Testis (tissue), 3 donors: ENCODE results near the gene TGIF2. TPM values are rescaled to one million over a fixed set of nuclear protein-coding genes. Genes with fewer than 3 reads are reported as not detected.
"Not testable (repeated sequence)": the region's sequence is repeated elsewhere in the genome, so short reads cannot be mapped to it uniquely, and the experiment has no call there.

Source experiments
- DNase-seq: peaks from one replicate; pipeline ENCODE4 v3.0.0-alpha.2; 2019
- H3K27ac ChIP-seq, 2 donors: fragments of 200-600 bp; sonication (generic); one replicate each; pipeline ENCODE4 v1.5.1; 2019
- H3K27me3 ChIP-seq: fragments of 200-600 bp; sonication (generic); one replicate; pipeline ENCODE4 v1.5.1; 2019
- H3K36me3 ChIP-seq: fragments of 200-600 bp; sonication (generic); one replicate; pipeline ENCODE4 v1.5.1; 2017; ENCODE audit warnings: low read depth; ENCODE audit errors: missing control alignments
- H3K4me1 ChIP-seq: fragments of 200-600 bp; sonication (generic); one replicate; pipeline ENCODE4 v1.5.1; 2019
- H3K4me3 ChIP-seq, 2 donors: fragments of 200-600 bp; sonication (generic); one replicate each; pipeline ENCODE4 v1.5.1; 2017 to 2019
- H3K9me3 ChIP-seq: fragments of 200-600 bp; sonication (generic); one replicate; pipeline ENCODE4 v1.5.1; 2017
- CTCF ChIP-seq, 3 experiments: fragments of 450-650 bp in 2 of 3; fragments of 200-600 bp in 1 of 3; sonication (generic) in 1 of 3; IDR thresholded peaks; one replicate each; pipeline ENCODE4 v1.5.1; 2016 to 2019; ENCODE audit warnings: antibody characterized with exemption in 3 of 3, mild to moderate bottlenecking in 2 of 3, moderate library complexity in 1 of 3
- POLR2A ChIP-seq: fragments of 450-650 bp; IDR thresholded peaks from one replicate; pipeline ENCODE4 v1.6.1; 2017; ENCODE audit warnings: antibody characterized with exemption, mild to moderate bottlenecking, moderate library complexity
- WGBS, 2 donors: methylation state at CpG; one replicate each; pipeline ENCODE4 v1.1.5; 2018; 5-methylcytosine and 5-hydroxymethylcytosine counted together
- intact Hi-C: fragments of 100-400 bp; cut with DNase I; formaldehyde crosslinking; loops from one replicate; pipeline ENCODE4 v1.15.1; 2023; ENCODE audit warnings: low total_unique reads
- polyA plus RNA-seq: library from polyadenylated mRNA; stranded (reverse); fragments of 350-450 nt; fragmentation: Illumina TruSeq; extraction: RNeasy Lipid Tissue Mini Kit (QIAGEN cat#74804); gene quantifications from one replicate; pipeline ENCODE4 v1.2.3, GENCODE V29; 2014; ENCODE audit warnings: low read depth, low replicate concordance; ENCODE audit not compliant: insufficient read depth
- total RNA-seq, 2 donors: library from RNA; depleted of rRNA; stranded (reverse); fragments of >200 nt; gene quantifications; one replicate each; pipeline ENCODE4 v1.2.3, GENCODE V29; 2016

The TGIF2 gene
- total and polyA plus RNA-seq, 3 donors from 2014 or later: 24.0 to 37.2 (median 34.3) TPM

DNA sequence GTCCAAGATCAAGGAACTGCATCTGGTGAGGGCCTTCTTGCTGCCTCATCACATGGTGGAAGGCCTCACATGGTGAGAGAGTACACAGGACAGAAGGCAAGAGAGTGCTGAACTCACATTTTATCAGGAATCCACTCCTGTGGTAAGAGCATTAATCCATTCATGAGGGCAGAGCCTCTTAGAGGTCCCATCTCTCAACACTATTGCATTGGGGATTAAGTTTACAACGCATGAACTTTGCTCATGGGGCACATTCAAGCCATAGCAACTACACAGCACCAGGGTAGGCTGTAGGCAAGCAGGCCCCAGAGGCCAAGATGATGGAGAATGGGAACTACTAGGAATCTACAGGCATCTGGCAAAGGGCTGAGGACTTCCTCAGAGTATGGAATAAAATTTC, 10.0 kb upstream of the TGIF2 start:
- H3K4me1 ChIP-seq: no peaks in the 10 kb centered on the region
- TF ChIP-seq POLR2A (no peak), CTCF (IDR thresholded peaks at IDR 0.05) (no peak)
- no peak overlapping the region for H3K27ac ChIP-seq
- 90 to 100% methylated on average over 1 of the region's 1 CpG for WGBS, 2 donors
- no peak overlapping the region for H3K4me3 ChIP-seq
- H3K9me3 ChIP-seq: no peaks in the 10 kb centered on the region
- H3K36me3 ChIP-seq: no peaks in the 10 kb centered on the region
- H3K27me3 ChIP-seq: no peaks in the 10 kb centered on the region
- no peak for DNase-seq
- intact Hi-C loops: no loop called here

DNA sequence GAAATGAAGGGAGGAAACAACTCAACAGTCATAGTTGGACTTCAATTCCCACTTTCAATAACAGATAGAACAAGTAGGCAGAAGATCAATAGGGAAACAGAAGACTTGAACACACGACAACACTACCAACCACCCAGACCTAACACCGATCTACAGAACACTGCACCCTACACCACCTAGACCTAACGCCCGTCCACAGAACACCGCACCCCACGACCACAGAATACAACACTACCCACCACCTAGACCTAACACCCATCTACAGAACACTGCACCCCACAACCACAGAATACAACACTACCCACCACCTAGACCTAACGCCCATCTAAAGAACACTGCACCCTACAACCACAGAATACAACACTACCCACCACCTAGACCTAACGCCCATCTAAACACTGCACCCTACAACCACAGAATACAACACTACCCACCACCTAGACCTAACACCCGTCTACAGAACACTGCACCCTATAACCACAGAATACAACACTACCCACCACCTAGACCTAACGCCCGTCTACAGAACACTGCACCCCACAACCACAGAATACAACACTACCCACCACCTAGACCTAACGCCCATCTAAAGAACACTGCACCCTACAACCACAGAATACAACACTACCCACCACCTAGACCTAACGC, 9.2 kb upstream of the TGIF2 start:
- H3K4me3 ChIP-seq, H3K36me3 ChIP-seq, intact Hi-C loops, H3K27me3 ChIP-seq, H3K27ac ChIP-seq, H3K9me3 ChIP-seq, DNase-seq, H3K4me1 ChIP-seq: not testable (repeated sequence)
- 93% methylated on average over 13 of the region's 13 CpGs for WGBS, 2 donors

DNA sequence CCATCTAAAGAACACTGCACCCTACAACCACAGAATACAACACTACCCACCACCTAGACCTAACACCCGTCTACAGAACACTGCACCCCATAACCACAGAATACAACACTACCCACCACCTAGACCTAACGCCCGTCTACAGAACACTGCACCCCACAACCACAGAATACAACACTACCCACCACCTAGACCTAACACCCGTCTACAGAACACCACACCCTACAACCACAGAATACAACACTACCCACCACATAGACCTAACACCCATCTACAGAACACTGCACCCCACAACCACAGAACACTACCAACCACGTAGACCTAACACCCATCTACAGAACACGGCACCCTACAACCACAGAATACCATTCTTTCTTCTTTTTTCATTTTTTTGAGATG, 8.7 kb upstream of the TGIF2 start:
- intact Hi-C loops, DNase-seq, H3K4me3 ChIP-seq, H3K4me1 ChIP-seq, H3K36me3 ChIP-seq, H3K27ac ChIP-seq, H3K27me3 ChIP-seq, H3K9me3 ChIP-seq: not testable (repeated sequence)
- WGBS, 2 donors: 90 to 94% methylated on average over 6 of the region's 6 CpGs

DNA sequence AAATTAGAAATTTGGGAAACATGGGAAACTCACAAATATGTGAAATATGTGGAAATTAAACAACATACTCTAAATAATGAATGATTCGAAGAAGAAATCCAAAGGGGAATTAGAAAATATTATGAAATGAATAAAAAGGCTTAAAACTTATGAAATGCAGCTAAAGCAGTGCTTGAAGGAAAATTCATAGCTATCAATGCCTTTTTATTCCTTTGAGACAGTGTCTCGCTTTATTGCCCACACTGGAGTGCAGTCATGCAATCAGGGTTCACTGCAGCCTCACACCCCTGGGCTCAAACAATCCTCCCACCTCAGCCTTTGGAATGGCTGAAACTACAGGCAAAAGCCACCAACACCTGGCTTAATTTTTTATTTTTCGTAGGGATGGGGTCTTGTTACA, 7.9 kb upstream of the TGIF2 start:
- no peak for TF ChIP-seq CTCF (IDR thresholded peaks at IDR 0.05)
- TF ChIP-seq POLR2A: no peak
- WGBS, 2 donors: 94 to 97% methylated on average over 3 of the region's 3 CpGs
- no peak for DNase-seq
- no peaks in the 10 kb centered on the region for H3K9me3 ChIP-seq
- no peak overlapping the region for H3K4me3 ChIP-seq
- H3K4me1 ChIP-seq: no peaks in the 10 kb centered on the region
- H3K27me3 ChIP-seq: no peaks in the 10 kb centered on the region
- H3K36me3 ChIP-seq: no peaks in the 10 kb centered on the region
- intact Hi-C loops: no loop called here
- no peak overlapping the region for H3K27ac ChIP-seq

GRCh38 chr20:36569847-36570429, 3.5 kb upstream of the TGIF2 start:
- H3K9me3 ChIP-seq: no peaks in the 10 kb centered on the region
- TF ChIP-seq POLR2A: no peak
- no peak for TF ChIP-seq CTCF (IDR thresholded peaks at IDR 0.05)
- WGBS, 2 donors: 84 to 86% methylated on average over 7 of the region's 7 CpGs
- H3K36me3 ChIP-seq: no peaks in the 10 kb centered on the region
- no peak for DNase-seq
- H3K27me3 ChIP-seq: no peaks in the 10 kb centered on the region
- H3K4me1 ChIP-seq: peaks cover 17% of the 10 kb centered on the region
- intact Hi-C loops: loop anchor here (5.0 kb wide), 1 partner anchor 37 kb away; the partner anchor contains the start of gene RAB5IF
- H3K27ac ChIP-seq: no peak overlapping the region
- H3K4me3 ChIP-seq: no peak overlapping the region
